HG03565 (cell line): ENCODE results near the gene SKP1.
A peak's percentile ranks its signal among the peaks of the same experiment; 100 is the strongest.

ENCODE experiments used
- ATAC-seq: cut with Tn5 transposase; IDR thresholded peaks from one replicate; pipeline ENCODE4 v1.9.1; 2021; ENCODE audit warnings: mild to moderate bottlenecking, moderate library complexity; ENCODE audit not compliant: unreplicated experiment

Gene SKP1

GRCh38 chr5:134130239-134130945 is 46.4 kb downstream of the SKP1 start:
- no peak for ATAC-seq

- ATAC-seq: no peak
Observed at GRCh38 chr5:134129411-134130238, 47.1 kb downstream of the SKP1 start.

- ATAC-seq: no peak
Observed at GRCh38 chr5:134128648-134128995, 48.1 kb downstream of the SKP1 start.

- ATAC-seq: no peak
Observed at GRCh38 chr5:134127988-134128647, 48.6 kb downstream of the SKP1 start.

GRCh38 chr5:134127376-134127861 is 49.3 kb downstream of the SKP1 start:
- ATAC-seq: no peak

- ATAC-seq: no peak
Observed at GRCh38 chr5:134125039-134126015, 51.4 kb downstream of the SKP1 start.

- no peak for ATAC-seq
Observed at GRCh38 chr5:134124289-134125038, 52.3 kb downstream of the SKP1 start.

GRCh38 chr5:134123360-134123759 is 53.4 kb downstream of the SKP1 start:
- no peak for ATAC-seq

GRCh38 chr5:134122530-134122929 is 54.2 kb downstream of the SKP1 start:
- ATAC-seq: no peak

GRCh38 chr5:134120386-134121138 is 56.2 kb downstream of the SKP1 start:
- ATAC-seq: no peak

- no peak for ATAC-seq
Observed at GRCh38 chr5:134119720-134120119, 57.0 kb downstream of the SKP1 start.

- ATAC-seq: no peak
Observed at GRCh38 chr5:134118212-134118835, 58.4 kb downstream of the SKP1 start.

- no peak for ATAC-seq
Observed at GRCh38 chr5:134116789-134117761, 59.7 kb downstream of the SKP1 start.

- ATAC-seq: no peak
Observed at GRCh38 chr5:134116286-134116685, 60.5 kb downstream of the SKP1 start.

- no peak for ATAC-seq
Observed at GRCh38 chr5:134115806-134116175, 61.0 kb downstream of the SKP1 start.

GRCh38 chr5:134114886-134115805 is 61.6 kb downstream of the SKP1 start:
- peak; percentile 5 for ATAC-seq
